Right lobe of liver (tissue), 6 donors: ENCODE measurements around the gene PAX5. TPM values are rescaled to one million over a fixed set of nuclear protein-coding genes. Genes with fewer than 3 reads are reported as not detected.

Experiments
- ATAC-seq, 4 donors: fragments of 200-7000 bp; cut with Tn5 transposase; one replicate each; pipeline ENCODE4 v1.9.1; 2020; ENCODE audit warnings: mild to moderate bottlenecking in 4 of 4, moderate library complexity in 4 of 4
- DNase-seq, 3 donors: peaks; one replicate each; pipeline ENCODE4 v3.0.0-alpha.2; 2020
- H3K27ac ChIP-seq, 3 donors: fragments of 200-600 bp; one replicate each; pipeline ENCODE4 v1.8.0; 2022
- H3K27me3 ChIP-seq, 2 donors: fragments of 200-600 bp; one replicate each; pipeline ENCODE4 v1.8.0; 2022
- H3K36me3 ChIP-seq, 4 donors: fragments of 200-600 bp; sonication (generic) in 1 of 4; one replicate each; pipeline versions ENCODE4 v1.5.1 to v1.8.0; 2017 to 2022; ENCODE audit warnings: control low read depth in 1 of 4
- H3K4me1 ChIP-seq, 4 donors: fragments of 200-600 bp; sonication (generic) in 1 of 4; one replicate each; pipeline versions ENCODE4 v1.5.1 to v1.8.0; 2017 to 2022; ENCODE audit warnings: control low read depth in 1 of 4
- H3K4me3 ChIP-seq, 3 donors: fragments of 200-600 bp; one replicate each; pipeline ENCODE4 v1.8.0; 2022
- H3K9me3 ChIP-seq, 4 donors: fragments of 200-600 bp; sonication (generic) in 1 of 4; one replicate each; pipeline versions ENCODE4 v1.5.1 to v1.8.0; 2017 to 2022; ENCODE audit warnings: control low read depth in 1 of 4
- POLR2A ChIP-seq: fragments of 450-650 bp; IDR thresholded peaks from one replicate; pipeline ENCODE4 v1.6.1; 2017; ENCODE audit warnings: antibody characterized with exemption, mild to moderate bottlenecking
- WGBS: methylation state at CpG from one replicate; pipeline ENCODE4 v1.1.6; 2018; ENCODE audit warnings: low coverage, low lambda C conversion rate; ENCODE audit not compliant: insufficient coverage; ENCODE audit errors: missing lambda C conversion rate; 5-methylcytosine and 5-hydroxymethylcytosine counted together
- intact Hi-C, 2 donors: fragments of 100-400 bp; cut with DNase I; formaldehyde crosslinking; loops; one replicate each; pipeline versions ENCODE4 v1.11.2 to v1.14.1; 2022
- total RNA-seq, 6 experiments: library from RNA; depleted of rRNA in 2 of 6; stranded (reverse); fragments of >200 nt in 2 of 6; fragmentation: NEBNext Ultra II Directional in 3 of 6; extraction: Animal tissue kit (Norgen Biotek cat#: 25700) in 3 of 6; gene quantifications; one replicate each; pipeline versions ENCODE4 v1.1.0 to v1.2.4, GENCODE V29; 2016 to 2023
- TF ChIP-seq, protein P1 (sequence below), 4 donors: fragments of 200-600 bp in 3 of 4; fragments of 450-650 bp in 1 of 4; IDR thresholded peaks; one replicate each; pipeline versions ENCODE4 v1.5.1 to v1.8.0; 2016 to 2022; ENCODE audit warnings: antibody characterized with exemption in 4 of 4, mild to moderate bottlenecking in 2 of 4
- donor health status: DM: no; HTN: yes; CAD: no.
- donor health status: DM: no; HTN: no; CAD: no.
- donor health status: DM: no; HTN: no; CAD: no.
- donor health status: DM: no; HTN: yes; CAD: no.
- donor health status: DM: no; HTN: yes; CAD: no.

The PAX5 gene
- total RNA-seq, 6 experiments from 2014 or later: 0.12 to 0.18 TPM; not detected in 4

DNA sequence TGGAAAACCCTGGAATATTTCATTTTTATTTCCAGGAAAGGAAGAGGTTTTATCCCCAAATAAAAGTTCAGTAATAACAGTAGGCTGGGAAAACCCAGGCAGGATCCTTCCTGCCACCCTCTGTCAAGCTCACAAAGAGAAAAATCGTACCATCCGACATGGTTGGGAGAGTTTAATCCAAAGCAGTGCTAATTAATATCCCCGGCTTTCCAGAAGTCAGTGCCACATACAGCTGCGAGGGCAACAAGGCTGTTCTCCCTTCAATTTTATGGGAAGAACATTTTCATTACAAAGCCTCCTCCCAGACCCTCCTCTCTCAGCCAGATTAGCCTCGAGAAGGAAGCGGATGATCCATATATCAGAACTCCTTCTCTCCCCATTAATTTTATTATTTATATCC, 95.5 kb downstream of the PAX5 start:
- Histone ChIP-seq H3K27ac (no peak overlapping the region), H3K4me1 (no peaks in the 10 kb centered on the region), H3K9me3 (no peaks in the 10 kb centered on the region), H3K27me3 (no peaks in the 10 kb centered on the region), H3K36me3 (no peaks in the 10 kb centered on the region), H3K4me3 (no peak overlapping the region)
- intact Hi-C loops: no loop called here
- 57% methylated on average over 6 of the region's 6 CpGs for WGBS
- ATAC-seq: no peak
- DNase-seq: no peak
- TF ChIP-seq, protein P1, sequence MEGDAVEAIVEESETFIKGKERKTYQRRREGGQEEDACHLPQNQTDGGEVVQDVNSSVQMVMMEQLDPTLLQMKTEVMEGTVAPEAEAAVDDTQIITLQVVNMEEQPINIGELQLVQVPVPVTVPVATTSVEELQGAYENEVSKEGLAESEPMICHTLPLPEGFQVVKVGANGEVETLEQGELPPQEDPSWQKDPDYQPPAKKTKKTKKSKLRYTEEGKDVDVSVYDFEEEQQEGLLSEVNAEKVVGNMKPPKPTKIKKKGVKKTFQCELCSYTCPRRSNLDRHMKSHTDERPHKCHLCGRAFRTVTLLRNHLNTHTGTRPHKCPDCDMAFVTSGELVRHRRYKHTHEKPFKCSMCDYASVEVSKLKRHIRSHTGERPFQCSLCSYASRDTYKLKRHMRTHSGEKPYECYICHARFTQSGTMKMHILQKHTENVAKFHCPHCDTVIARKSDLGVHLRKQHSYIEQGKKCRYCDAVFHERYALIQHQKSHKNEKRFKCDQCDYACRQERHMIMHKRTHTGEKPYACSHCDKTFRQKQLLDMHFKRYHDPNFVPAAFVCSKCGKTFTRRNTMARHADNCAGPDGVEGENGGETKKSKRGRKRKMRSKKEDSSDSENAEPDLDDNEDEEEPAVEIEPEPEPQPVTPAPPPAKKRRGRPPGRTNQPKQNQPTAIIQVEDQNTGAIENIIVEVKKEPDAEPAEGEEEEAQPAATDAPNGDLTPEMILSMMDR (IDR thresholded peaks at IDR 0.05): no peak
- TF ChIP-seq POLR2A: no peak

DNA sequence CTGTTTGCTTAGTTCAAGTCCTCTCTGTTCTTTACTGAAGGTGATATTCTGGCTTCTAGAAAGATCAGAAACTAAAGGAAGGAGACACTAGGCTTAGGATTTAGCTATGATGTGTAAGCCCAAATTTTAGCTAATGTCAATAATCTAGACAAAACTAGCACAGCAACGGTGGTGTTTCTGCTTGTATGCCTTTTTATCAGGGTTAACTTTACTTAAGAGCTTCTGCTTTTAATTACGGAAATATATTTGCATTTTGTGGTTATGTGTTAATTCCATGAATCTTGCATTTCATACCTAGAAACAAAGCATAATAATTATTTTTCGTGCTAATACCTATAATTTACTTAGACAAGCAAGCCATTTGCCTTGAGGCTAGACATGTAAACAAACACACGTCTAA, 96.1 kb downstream of the PAX5 start:
- Histone ChIP-seq H3K4me3 (no peak overlapping the region), H3K27me3 (no peaks in the 10 kb centered on the region), H3K27ac (no peak overlapping the region), H3K9me3 (no peaks in the 10 kb centered on the region), H3K4me1 (no peaks in the 10 kb centered on the region), H3K36me3 (no peaks in the 10 kb centered on the region)
- intact Hi-C loops: no loop called here
- TF ChIP-seq, protein P1 (IDR thresholded peaks at IDR 0.05): no peak
- ATAC-seq (no peak), DNase-seq (no peak)
- WGBS: 44% methylated on average over 4 of the region's 4 CpGs

- ATAC-seq (no peak), DNase-seq (no peak)
- H3K27ac ChIP-seq: no peak overlapping the region
- intact Hi-C loops: no loop called here
- no peaks in the 10 kb centered on the region for H3K9me3 ChIP-seq
- H3K27me3 ChIP-seq: no peaks in the 10 kb centered on the region
- H3K4me1 ChIP-seq: no peaks in the 10 kb centered on the region
- H3K36me3 ChIP-seq: no peaks in the 10 kb centered on the region
- 43% methylated on average over 6 of the region's 7 CpGs for WGBS
- no peak overlapping the region for H3K4me3 ChIP-seq
- no peak for TF ChIP-seq POLR2A
- TF ChIP-seq, protein P1 (IDR thresholded peaks at IDR 0.05): no peak
Observed at GRCh38 chr9:36937346-36937745, 96.7 kb downstream of the PAX5 start.

GRCh38 chr9:36936498-36936831, 97.6 kb downstream of the PAX5 start:
- H3K4me3 ChIP-seq: no peak overlapping the region
- ATAC-seq (no peak), DNase-seq (no peak)
- no peaks in the 10 kb centered on the region for H3K9me3 ChIP-seq
- H3K27ac ChIP-seq: no peak overlapping the region
- intact Hi-C loops: no loop called here
- H3K27me3 ChIP-seq: no peaks in the 10 kb centered on the region
- no peaks in the 10 kb centered on the region for H3K36me3 ChIP-seq
- TF ChIP-seq, protein P1 (IDR thresholded peaks at IDR 0.05): no peak
- TF ChIP-seq POLR2A: no peak
- H3K4me1 ChIP-seq: no peaks in the 10 kb centered on the region

DNA sequence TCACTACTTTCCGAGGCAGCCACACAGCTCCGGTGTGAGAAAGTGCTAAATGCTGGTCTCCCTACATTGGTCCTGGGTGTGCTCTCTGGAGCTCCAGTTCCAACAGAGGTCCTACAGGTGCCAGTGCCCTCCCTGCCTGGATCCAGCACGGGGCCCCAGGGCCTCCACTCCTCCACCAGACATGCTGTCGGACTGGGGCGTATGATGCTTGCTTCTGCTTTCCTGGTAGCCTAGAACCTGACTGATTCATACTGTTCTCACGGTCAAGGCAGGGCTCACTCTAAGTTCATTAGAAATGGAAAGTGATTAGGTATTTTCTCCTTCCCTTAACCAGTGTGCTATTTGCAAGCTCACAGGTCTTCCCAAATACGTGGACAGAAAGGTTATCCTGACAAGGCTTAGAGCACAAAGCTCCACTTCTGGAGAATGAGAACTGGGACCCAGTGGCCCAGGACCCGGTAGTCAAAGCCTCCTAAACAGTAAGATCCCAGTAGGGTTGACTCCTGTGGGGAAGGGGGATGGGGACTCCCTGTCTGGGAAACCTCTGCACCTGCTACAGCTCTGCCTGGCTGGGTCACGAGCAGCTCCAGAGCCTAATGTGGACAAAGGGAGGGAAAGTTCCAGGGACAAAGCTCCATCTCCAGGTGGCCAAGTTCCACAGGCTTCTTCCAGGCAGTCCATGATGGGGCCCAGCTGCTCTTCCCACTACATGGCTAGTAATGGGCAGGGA, 98.1 kb downstream of the PAX5 start:
- no peak for TF ChIP-seq POLR2A
- TF ChIP-seq, protein P1 (IDR thresholded peaks at IDR 0.05): no peak
- intact Hi-C loops: no loop called here
- H3K4me3 ChIP-seq: no peak overlapping the region
- no peaks in the 10 kb centered on the region for H3K4me1 ChIP-seq
- H3K36me3 ChIP-seq: no peaks in the 10 kb centered on the region
- H3K9me3 ChIP-seq: no peaks in the 10 kb centered on the region
- no peak for ATAC-seq
- no peak for DNase-seq
- H3K27me3 ChIP-seq: no peaks in the 10 kb centered on the region
- WGBS: 74% methylated on average over 3 of the region's 9 CpGs
- no peak overlapping the region for H3K27ac ChIP-seq
